K562 (cell line): ENCODE data around the gene GLRX5. TPM values are rescaled to one million over a fixed set of nuclear protein-coding genes. Genes with fewer than 3 reads are reported as not detected.

Experiments
- ATAC-seq: fragments of 200-7000 bp; cut with Tn5 transposase; 3 replicates; pipeline ENCODE4 v1.9.1; 2020; ENCODE audit warnings: moderate library complexity
- BruUV-seq: library from RNA; stranded (reverse); fragments of 400-500 nt; replicated peaks from 2 replicates; lab custom pipeline; 2021; lab: Mats Ljungman, UMichigan
- CTCF ChIA-PET: fragments of 300-600 bp; formaldehyde crosslinking; extraction: SDS; loops from one replicate; lab custom pipeline; 2021; ENCODE audit warnings: low intra/inter-chr PET ratio; lab: Yijun Ruan, JAX
- POLR2A ChIA-PET: fragments of 300-600, 350-650 bp; sonication (Branson Sonifier 250); formaldehyde crosslinking; extraction: SDS; loops from one replicate; lab custom pipeline; 2021; ENCODE audit warnings: antibody characterized with exemption, inconsistent platforms; lab: Yijun Ruan, JAX
- DNase-seq, 4 experiments: peaks; one replicate each; pipeline versions ENCODE4 v3.0.0 to v3.0.0-alpha.2; 2011 to 2018; ENCODE audit warnings: low spot score in 3 of 4, mixed read lengths in 3 of 4; ENCODE audit errors: extremely low read depth in 1 of 4
- FAIRE-seq: peaks from 2 replicates; lab custom pipeline; 2011; peaks lifted over from hg19 to GRCh38; lab: Jason Lieb, UNC
- H2AFZ ChIP-seq: 2 replicates; pipeline ENCODE4 v1.6.0; 2011; ENCODE audit warnings: low read depth, low read length, control low read depth, inconsistent platforms
- H3K27ac ChIP-seq: fragments of 200-600 bp; 3 replicates; pipeline ENCODE4 v1.8.0; 2011; ENCODE audit warnings: low read depth, mild to moderate bottlenecking, control low read depth, inconsistent platforms, low read length, moderate library complexity, mixed read lengths; ENCODE audit errors: extremely low read depth
- H3K27me3 ChIP-seq, 2 experiments: fragments of 300-600 bp in 1 of 2; 2 replicates in 1 of 2; 3 replicates in 1 of 2; pipeline versions ENCODE4 v1.6.0 to v1.8.0; 2011; ENCODE audit warnings: inconsistent platforms in 2 of 2, low read length in 2 of 2, mild to moderate bottlenecking in 1 of 2, mixed read lengths in 1 of 2, moderate library complexity in 1 of 2; ENCODE audit not compliant: control insufficient read depth in 2 of 2, insufficient read depth in 2 of 2
- H3K36me3 ChIP-seq: fragments of 300-600 bp; 3 replicates; pipeline ENCODE4 v1.8.0; 2011; ENCODE audit warnings: mild to moderate bottlenecking, low read length, inconsistent platforms; ENCODE audit not compliant: control insufficient read depth, insufficient read depth
- H3K4me1 ChIP-seq, 2 experiments: fragments of 200-600 bp in 1 of 2; replicated peaks in 1 of 2; 2 replicates in 1 of 2; 3 replicates in 1 of 2; pipeline versions ENCODE4 v1.5.1 to v1.8.0; 2011; ENCODE audit warnings: inconsistent platforms in 2 of 2, low read length in 2 of 2, mild to moderate bottlenecking in 1 of 2, mixed read lengths in 1 of 2, moderate library complexity in 1 of 2; ENCODE audit not compliant: control insufficient read depth in 2 of 2, insufficient read depth in 2 of 2
- H3K4me2 ChIP-seq: 2 replicates; pipeline ENCODE4 v1.6.1; 2011; ENCODE audit warnings: low read length, control low read depth, inconsistent platforms, mixed read lengths; ENCODE audit not compliant: insufficient read depth
- H3K4me3 ChIP-seq: fragments of 200-600 bp; sonication (generic), shearing (Covaris generic); 2 replicates; pipeline ENCODE4 v1.5.1; 2016; ENCODE audit warnings: control low read depth, inconsistent platforms
- H3K79me2 ChIP-seq: fragments of 200-600 bp; 3 replicates; pipeline ENCODE4 v1.8.0; 2011; ENCODE audit warnings: low read length, inconsistent platforms; ENCODE audit not compliant: control insufficient read depth, insufficient read depth
- H3K9ac ChIP-seq, 2 experiments: 2 replicates each; pipeline versions ENCODE4 v1.6.0 to v1.6.1; 2011; ENCODE audit warnings: low read depth in 2 of 2, low read length in 2 of 2, control low read depth in 1 of 2, inconsistent platforms in 1 of 2, mild to moderate bottlenecking in 1 of 2, mixed read lengths in 1 of 2; ENCODE audit not compliant: insufficient read depth in 1 of 2
- H3K9me1 ChIP-seq: one replicate; pipeline ENCODE4 v1.6.0; 2011; ENCODE audit warnings: inconsistent platforms, mild to moderate bottlenecking, low read length, moderate library complexity; ENCODE audit not compliant: control insufficient read depth, insufficient read depth
- H3K9me3 ChIP-seq: replicated peaks from 2 replicates; pipeline ENCODE4 v1.5.1; 2011; ENCODE audit warnings: low read depth, low read length, inconsistent platforms; ENCODE audit not compliant: control insufficient read depth, insufficient read depth
- H4K20me1 ChIP-seq: replicated peaks from 2 replicates; pipeline ENCODE4 v1.6.1; 2011; ENCODE audit warnings: low read length, inconsistent platforms, mixed read lengths; ENCODE audit not compliant: control insufficient read depth, insufficient read depth
- NBN ChIP-seq: fragments of 450-650 bp; IDR thresholded peaks from 2 replicates; pipeline ENCODE4 v1.6.1; 2016; ENCODE audit warnings: low read depth, mild to moderate bottlenecking
- SP2 ChIP-seq: IDR thresholded peaks from 2 replicates; pipeline ENCODE4 v1.6.1; 2011; ENCODE audit warnings: mild to moderate bottlenecking, low read depth, low read length, moderate library complexity; ENCODE audit not compliant: poor library complexity, severe bottlenecking; ENCODE audit errors: extremely low read depth
- ZC3H11A ChIP-seq: IDR thresholded peaks from 2 replicates; pipeline ENCODE4 v1.6.1; 2012; ENCODE audit warnings: low read depth, low read length, improper control_type of control experiment
- ZNF121 ChIP-seq: sonication (generic); formaldehyde crosslinking; conservative IDR thresholded peaks from 2 replicates; pipeline ENCODE4 v1.8.0; 2022; ENCODE audit warnings: missing genetic modification reagents
- ZNF436 ChIP-seq: fragments of 250-450, 450-650 bp; sonication (Bioruptor Pico); formaldehyde crosslinking; IDR thresholded peaks from 2 replicates; pipeline ENCODE4 v1.7.0; 2020; ENCODE audit warnings: mild to moderate bottlenecking
- ZNF586 ChIP-seq: fragments of 450-650 bp; formaldehyde crosslinking; conservative IDR thresholded peaks from 2 replicates; pipeline ENCODE4 v1.4.0; 2020; ENCODE audit warnings: mild to moderate bottlenecking, moderate library complexity
- WGBS: fragments of 100-300 bp; shearing (Covaris generic); methylation state at CpG from one replicate; pipeline ENCODE4 v1.1.6; 2016; ENCODE audit warnings: low coverage, mixed read lengths; ENCODE audit not compliant: insufficient coverage; ENCODE audit errors: missing lambda C conversion rate; 5-methylcytosine and 5-hydroxymethylcytosine counted together
- in situ Hi-C: fragments of 300-500 bp; cut with MboI; formaldehyde crosslinking; loops from 4 replicates; pipeline ENCODE4 v1.15.0; 2018; ENCODE audit warnings: inconsistent platforms, mixed read lengths
- intact Hi-C: fragments of 100-400 bp; cut with micrococcal nuclease; formaldehyde crosslinking; loops from 2 replicates; pipeline ENCODE4 v1.14.2; 2022
- polyA plus RNA-seq, 8 experiments: library from polyadenylated mRNA; depleted of rRNA in 4 of 8; stranded (reverse) in 5 of 8; unstranded in 3 of 8; fragments of >200 nt; fragmentation: Nextera tagmentation in 2 of 8; fragmentation: Illumina TruSeq in 1 of 8; extraction: Ambion mirVana in 2 of 8; extraction: Trizol in 1 of 8; gene quantifications; 2 replicates each; pipeline versions ENCODE4 v1.2.1 to v1.2.3, GENCODE V29; 2011 to 2014; ENCODE audit warnings: inconsistent platforms in 1 of 8, missing spikeins in 1 of 8
- total RNA-seq, 7 experiments: library from RNA; depleted of rRNA in 6 of 7; stranded (reverse); fragments of >200 nt in 6 of 7; fragmentation: Illumina TruSeq in 2 of 7; extraction: Trizol in 2 of 7; gene quantifications; 2 replicates each; pipeline versions ENCODE4 v1.2.1 to v1.2.3, GENCODE V29; 2011 to 2021; ENCODE audit warnings: low replicate concordance in 1 of 7

GLRX5 gene
- total and polyA plus RNA-seq, 9 of the 15 experiments (the other 6 are each of a cell fraction or from before 2014, with no cell fraction given): 16.7 to 96.8 (median 66.8) TPM

GRCh38 chr14:95555053-95555452 is 20.2 kb downstream of the GLRX5 start:
- H3K4me2 ChIP-seq: no peak overlapping the region
- H3K9ac ChIP-seq: no peak overlapping the region
- H3K79me2 ChIP-seq: no peaks in the 10 kb centered on the region
- ChIA-PET CTCF (no interaction called here), POLR2A (interaction anchor here (0.6 to 0.7 kb wide), 2 partner anchors 16 to 652 kb away, joined by 3 to 4 read pairs; no protein-coding TSS in a partner anchor)
- H4K20me1 ChIP-seq: no peaks in the 10 kb centered on the region
- no peaks in the 10 kb centered on the region; a peak in 1 of 5 replicates for H3K4me1 ChIP-seq
- WGBS: 76% methylated on average over 9 of the region's 10 CpGs
- H3K27ac ChIP-seq: no peak overlapping the region
- ATAC-seq: no peak
- DNase-seq: no peak
- H3K9me1 ChIP-seq: no peaks in the 10 kb centered on the region
- no peak for TF ChIP-seq ZC3H11A
- no peak for TF ChIP-seq ZNF586 (CRISPR knock-in tag)
- TF ChIP-seq ZNF436 (CRISPR knock-in tag): no peak
- TF ChIP-seq NBN: no peak
- no peaks in the 10 kb centered on the region for H3K27me3 ChIP-seq
- BruUV-seq: no TSS peak
- intact Hi-C loops (no loop called here), in situ Hi-C loops (loop anchor here (25.0 kb wide), 2 partner anchors 707 to 857 kb away; partner anchors contain the start of gene BDKRB1)
- no peaks in the 10 kb centered on the region for H3K36me3 ChIP-seq
- no peak overlapping the region for H3K4me3 ChIP-seq
- no peak overlapping the region for H2AFZ ChIP-seq
- no peak for FAIRE-seq
- no peaks in the 10 kb centered on the region for H3K9me3 ChIP-seq

- WGBS: 54% methylated on average over 11 of the region's 11 CpGs
Measured at GRCh38 chr14:95557291-95557690, 22.4 kb downstream of the GLRX5 start.

More at GRCh38 chr14:95557291-95557690, 22.4 kb downstream of the GLRX5 start:
- DNase-seq (no peak), FAIRE-seq (no peak), ATAC-seq (no peak)
- Histone ChIP-seq H3K27ac (no peak overlapping the region), H3K79me2 (no peaks in the 10 kb centered on the region), H3K36me3 (no peaks in the 10 kb centered on the region), H3K27me3 (0 out of 5 replicates have a peak, but pooled peaks cover 0 to 4% of the 10 kb centered on the region in 2 experiments), H3K9me3 (no peaks in the 10 kb centered on the region), H3K9me1 (no peaks in the 10 kb centered on the region), H2AFZ (no peak overlapping the region), H4K20me1 (no peaks in the 10 kb centered on the region), H3K9ac (no peak overlapping the region), H3K4me1 (no peaks in the 10 kb centered on the region; a peak in 1 of 5 replicates), H3K4me2 (no peak overlapping the region), H3K4me3 (no peak overlapping the region)
- ChIA-PET POLR2A (interaction anchor here (0.6 kb wide), 1 partner anchor 617 kb away, joined by 5 read pairs; no protein-coding TSS in a partner anchor), CTCF (no interaction called here)
- TF ChIP-seq SP2 (no peak), ZNF121 (CRISPR knock-in tag) (peak; percentile 71)
- intact Hi-C loops (no loop called here), in situ Hi-C loops (loop anchor here (25.0 kb wide), 2 partner anchors 705 to 855 kb away; partner anchors contain the start of gene BDKRB1)
- BruUV-seq: no TSS peak
